Activated T-cell treated with anti-CD3 and anti-CD28 coated beads for 4 hours (primary cell): ENCODE results near the gene GPR50.

Experiments used
- DNase-seq: peaks from one replicate; pipeline ENCODE4 v3.0.0-alpha.2; 2020

Gene GPR50

DNA sequence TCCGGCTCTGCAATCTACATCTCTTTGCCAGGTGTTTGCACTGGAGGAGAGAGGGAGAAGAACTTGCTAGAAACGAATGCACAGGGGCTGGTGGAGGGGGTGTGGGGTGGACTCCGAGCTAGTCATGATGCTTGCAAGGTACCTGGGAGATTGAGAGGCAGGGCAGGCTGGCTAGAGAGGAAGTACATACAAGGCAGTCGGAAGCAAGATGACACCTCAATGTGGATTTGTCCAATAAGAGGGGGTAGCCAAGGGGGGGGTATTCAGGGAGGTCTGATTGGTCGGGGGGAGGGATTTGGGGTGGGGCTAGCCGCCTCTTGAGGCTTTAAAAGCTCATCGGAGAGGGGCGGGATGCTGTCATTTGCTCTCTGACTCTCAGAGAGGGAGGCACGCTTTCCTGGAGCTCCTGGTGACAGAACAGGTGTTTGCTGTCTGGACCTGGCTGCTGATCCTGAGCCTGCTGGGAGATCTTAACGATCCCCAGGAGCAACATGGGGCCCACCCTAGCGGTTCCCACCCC, at the start of gene GPR50:
Gene GPR50, plus strand, starts transcription at position 354 of the 520 bp plus-strand sequence. Its CDS starts 138 bp downstream, at position 492.
- no peak for DNase-seq

DNA sequence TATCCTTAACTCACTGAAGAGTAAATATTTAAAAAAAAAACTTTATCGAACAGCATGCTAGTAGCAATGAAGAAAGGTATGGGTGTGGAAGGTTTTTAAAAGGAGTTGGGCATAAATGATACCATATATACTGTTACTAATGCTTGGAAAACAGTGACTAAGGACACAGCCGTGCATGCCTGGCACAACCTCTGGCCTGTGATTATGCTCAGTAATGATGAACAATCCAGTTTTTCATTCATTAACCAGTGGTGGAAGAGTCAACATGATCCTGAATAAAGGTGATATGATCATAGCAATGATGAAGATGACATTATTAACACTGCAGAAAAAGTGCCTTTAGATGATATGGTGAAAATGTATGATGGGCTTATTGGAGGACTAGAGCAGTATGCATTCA, 43.9 kb upstream of the GPR50 start:
- no peak for DNase-seq

DNA sequence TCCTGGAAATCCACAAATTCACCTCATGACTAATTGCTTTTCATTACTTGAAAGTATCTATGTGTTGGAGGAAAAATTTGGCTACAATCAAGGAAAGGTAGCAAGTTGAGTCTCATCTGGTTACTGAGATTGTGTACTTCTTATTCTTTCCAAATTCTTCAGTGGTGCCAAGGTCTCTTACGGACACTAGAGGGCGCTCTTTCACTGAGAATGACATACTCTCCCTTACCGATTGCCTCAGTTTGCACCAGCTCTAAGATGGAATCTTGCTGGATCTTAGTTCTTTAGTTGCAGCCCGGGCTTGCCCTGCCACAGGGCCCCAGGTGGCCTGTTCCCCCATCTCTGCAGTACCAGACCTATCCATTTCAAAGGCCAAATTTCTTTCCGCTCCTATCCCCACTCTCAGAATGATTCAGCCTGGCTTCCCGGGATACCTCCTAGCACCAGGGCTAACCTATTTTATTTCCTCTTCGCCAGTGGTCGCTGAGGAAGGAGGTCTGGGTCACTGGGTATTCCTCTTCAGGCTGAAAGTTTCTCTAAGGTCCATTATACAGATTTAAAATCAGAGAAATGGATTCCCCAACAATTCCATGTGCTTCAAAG, 24.6 kb upstream of the GPR50 start:
- DNase-seq: peak; percentile 2

GRCh38 chrX:151153086-151153485, 23.3 kb upstream of the GPR50 start:
- no peak for DNase-seq

GRCh38 chrX:151153667-151154066, 22.7 kb upstream of the GPR50 start:
- DNase-seq: no peak

DNA sequence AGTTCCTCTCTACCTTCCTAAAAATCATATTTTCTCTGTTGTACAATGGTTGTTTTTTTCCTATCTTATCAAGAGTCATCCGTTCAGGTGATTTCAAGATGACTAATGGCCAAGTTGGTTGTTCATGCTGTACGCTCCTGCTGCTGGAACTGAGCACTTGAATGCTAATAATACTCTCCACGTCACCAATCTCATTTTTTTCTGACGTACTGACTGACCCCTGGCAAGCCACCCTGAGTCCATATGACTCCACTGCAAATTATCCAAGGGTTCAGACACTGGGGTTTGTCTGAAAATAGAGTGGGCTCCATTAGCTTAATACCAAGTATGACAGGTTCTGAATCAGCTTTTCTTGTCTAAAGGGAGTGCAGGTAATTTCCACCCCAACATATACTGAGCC, 21.1 kb upstream of the GPR50 start:
- no peak for DNase-seq

GRCh38 chrX:151161690-151162089, 14.7 kb upstream of the GPR50 start:
- no peak for DNase-seq

GRCh38 chrX:151167791-151168345, 8.5 kb upstream of the GPR50 start:
- no peak for DNase-seq

DNA sequence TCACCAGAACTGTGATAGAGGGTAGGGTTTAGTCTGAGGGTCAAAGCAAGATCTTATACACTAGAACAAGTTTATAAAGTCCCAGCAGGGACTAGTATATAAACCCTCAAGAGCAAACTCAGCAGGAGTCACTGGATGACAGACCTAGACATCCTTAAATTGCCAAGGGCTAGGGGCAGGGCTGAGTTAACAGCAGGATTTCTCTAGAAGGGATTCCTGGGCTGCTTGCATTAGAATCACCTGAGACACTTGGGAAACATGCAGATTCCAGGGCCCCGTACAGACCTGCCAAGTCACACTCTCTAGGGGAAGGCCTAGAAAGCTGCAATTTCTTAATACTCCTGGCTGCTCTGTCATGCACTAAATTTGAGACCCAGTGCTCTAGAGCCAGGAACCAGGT, 6.6 kb upstream of the GPR50 start:
- DNase-seq: no peak

DNA sequence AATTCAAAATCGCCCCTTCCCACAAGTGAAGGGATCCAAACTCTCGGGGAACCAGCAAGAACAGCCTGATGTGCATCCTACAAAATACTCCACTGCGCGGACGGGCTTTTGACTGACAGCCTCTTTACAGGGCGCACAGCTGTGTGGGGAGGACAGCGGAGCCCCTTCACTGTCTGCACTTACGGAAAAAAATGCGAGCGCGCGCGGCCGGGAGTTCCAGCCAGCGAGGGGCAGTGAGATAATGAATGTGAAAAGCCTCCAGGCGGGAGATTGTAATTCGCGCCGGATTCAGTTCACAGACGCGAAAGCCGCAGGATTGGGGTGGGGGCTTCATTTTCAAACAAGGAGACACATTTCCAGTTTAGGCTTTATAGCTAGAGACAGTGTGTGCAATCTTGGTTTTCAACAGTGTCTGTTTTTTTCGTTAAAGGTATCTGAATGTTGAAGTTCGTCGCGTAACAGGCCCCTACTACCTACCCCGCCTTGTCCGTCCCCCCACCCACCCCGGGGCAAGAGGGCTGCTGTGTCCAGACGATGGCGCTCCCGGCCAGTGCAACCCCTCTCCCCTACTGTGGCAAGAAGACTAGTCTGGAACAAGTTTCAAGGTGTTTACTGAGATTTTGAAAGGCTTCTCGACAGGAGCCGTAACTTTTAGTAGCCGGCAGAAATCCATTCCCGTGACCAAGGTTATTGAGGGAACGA, 1.7 kb upstream of the GPR50 start:
- no peak for DNase-seq

DNA sequence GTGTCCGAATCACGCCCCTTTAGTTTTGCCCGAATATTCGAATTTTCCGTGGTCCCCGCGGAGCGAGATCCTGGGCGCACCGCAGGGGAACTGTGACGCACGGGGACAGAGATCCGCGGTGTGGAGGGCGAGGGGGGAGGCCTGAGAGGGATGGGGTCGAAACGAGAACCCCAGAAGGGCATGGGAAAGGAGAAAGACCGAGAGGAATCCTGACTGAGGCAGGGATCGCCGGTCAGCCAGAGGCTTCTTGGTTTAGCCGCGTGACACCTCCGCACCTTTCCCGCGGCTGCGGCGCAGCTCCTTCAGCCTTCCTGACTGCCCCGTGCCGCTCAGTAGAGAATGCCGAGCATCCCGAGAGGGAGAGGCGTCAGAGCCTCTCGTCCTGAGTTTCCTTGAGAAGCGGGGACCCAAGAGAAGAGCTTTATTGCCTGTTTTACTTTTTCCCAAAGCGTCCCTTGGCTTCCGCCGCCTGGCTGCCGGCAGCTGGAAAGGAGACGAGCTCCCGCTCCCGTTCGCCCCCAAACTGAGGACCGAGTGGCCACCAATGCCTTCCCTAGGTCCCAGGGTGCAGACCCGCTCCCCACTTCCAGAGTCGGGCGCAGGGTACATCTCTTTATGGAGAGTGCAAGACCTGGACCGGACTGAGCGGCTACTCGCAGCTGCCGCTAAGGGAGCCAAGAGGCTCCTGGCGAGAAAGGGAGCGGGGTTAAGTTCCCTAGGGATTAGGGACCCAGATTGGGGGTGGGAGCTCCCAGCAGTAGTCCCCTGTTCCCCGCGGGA, 911 bp upstream of the GPR50 start:
- no peak for DNase-seq

DNA sequence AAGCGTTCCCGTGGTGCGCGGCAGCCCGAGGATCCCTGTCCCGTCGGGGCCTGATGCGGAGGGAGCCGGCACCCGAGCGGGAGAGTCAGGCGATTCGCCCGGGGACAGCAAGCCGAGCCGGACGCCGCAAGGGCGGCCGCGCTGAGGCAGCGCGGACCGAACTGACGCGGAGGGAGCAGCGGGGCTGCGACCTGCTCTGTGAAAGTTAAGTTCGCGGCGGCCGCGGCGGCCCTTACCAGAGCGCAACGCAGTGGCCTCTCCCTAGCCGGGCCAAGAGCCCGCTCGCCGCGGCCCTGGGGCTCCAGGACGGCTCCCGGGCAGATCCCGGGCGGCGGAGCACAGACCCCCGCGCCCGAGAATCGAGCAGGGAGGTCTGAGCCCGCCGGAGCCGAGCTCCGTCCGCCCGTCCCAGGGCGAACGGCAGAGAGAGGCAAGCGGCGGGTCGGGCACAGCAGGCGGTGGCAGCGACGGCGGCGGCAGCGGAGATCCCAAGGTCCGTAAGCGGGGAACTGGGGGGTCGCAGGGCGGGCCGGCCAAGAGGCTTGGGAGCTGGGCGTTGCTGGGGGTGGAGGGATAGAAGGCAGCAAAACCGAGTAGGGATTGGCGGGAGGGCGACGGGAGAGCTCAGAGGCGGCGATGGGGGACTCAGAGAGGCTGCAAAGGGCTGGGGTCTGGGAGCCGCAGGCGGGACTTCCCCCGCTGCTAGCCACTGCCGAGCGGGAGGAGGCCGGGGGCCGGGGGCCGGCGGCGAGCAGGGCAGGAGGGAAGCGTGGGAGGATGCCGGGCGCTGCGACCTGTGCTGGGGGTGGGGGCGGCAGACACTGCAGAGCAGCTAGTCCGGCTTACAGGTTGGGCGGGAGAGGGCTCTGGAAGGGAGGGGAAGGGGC, 1.0 kb downstream of the GPR50 start:
- DNase-seq: no peak

- DNase-seq: no peak
These were observed 2.4 kb downstream of the GPR50 start for GRCh38 chrX:151178746-151179145.

- no peak for DNase-seq
These were observed 4.0 kb downstream of the GPR50 start for GRCh38 chrX:151180400-151180799.

GRCh38 chrX:151181088-151181487, 4.7 kb downstream of the GPR50 start:
- DNase-seq: no peak

- no peak for DNase-seq
These were observed 6.9 kb downstream of the GPR50 start for GRCh38 chrX:151183233-151183753.

DNA sequence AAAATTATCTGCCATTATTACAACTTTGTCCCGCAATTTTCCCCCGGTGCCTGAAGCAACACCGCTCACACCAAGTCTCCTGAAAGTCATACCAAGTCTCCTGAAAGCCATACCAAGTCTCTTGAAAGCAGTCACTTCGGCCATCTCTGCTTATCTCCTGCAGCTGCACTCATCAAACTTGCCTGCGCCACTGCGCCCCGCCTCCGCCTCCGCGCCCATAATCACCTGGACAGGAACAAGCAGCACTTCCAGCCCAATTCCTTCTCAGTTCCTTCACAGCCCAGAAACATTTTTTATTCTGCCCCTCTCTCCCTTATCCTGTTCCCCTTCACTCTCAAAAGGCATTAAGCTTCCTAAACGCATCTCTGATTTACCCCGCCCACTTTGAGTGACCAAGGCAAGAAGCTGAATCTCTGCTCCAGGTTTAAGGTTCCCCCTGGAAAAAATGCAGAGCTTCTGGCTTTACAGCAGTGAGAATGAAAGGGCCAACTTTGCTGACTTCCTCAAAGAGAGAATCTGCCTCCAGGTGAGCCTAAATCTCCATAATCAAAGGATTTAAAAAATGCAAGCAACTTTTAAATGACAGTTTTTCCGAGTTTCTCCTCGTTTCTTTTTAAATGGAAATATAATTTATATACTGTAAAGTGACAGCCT, 7.7 kb downstream of the GPR50 start:
- DNase-seq: no peak

DNA sequence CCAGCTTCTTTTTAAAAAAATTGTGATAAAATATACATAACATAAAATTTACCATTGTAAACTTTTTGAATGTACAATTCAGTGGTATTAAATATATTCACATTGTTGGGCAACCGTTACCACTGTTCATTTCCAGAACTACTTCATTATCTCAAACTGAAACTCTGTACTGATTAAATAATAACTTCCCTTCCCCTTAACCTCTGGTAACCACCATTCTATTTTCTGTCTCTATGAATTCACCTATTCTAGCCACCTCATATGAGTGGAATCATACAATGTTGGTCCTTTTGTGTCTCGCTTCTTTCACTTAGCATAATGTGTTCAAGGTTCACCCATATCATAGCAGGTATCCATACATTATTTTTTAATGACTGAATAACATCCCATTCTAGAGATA, 8.3 kb downstream of the GPR50 start:
- no peak for DNase-seq

DNA sequence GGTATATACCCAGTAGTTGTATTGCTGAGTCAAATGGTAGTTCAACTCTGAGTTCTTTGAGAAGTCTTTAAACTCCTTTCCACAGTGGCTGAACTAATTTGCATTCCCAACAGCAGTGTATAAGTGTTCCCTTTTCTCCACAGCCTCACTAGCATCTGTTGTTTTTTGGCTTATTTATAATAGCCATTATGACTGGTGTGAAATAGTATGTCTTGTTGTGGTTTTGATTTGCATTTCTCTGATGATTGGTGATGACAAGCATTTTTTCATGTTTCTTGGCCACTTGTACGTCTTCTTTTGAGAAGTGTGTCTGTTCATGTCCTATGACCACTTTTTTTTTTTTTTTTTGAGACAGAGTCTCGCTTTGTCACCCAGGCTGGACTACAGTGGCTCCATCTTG, 30.5 kb downstream of the GPR50 start:
- DNase-seq: no peak

DNA sequence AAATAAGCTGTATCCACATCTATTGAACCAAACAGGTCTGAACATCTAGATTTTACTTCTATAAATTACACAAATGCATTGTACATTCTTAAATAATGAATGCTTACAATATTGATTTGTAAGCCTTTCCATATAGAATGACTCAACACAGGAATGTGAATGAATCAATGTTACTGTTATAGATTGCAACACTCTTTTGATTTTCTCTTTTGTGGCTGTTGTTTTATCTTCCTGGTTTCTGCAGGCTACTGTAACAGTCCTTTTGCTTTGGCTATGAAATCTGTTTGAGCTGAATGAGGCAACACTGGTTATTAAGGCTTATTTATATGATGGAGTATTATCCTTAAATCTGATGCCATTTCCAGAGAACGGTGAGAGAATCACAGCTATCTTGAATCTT, 49.5 kb downstream of the GPR50 start:
- no peak for DNase-seq

DNA sequence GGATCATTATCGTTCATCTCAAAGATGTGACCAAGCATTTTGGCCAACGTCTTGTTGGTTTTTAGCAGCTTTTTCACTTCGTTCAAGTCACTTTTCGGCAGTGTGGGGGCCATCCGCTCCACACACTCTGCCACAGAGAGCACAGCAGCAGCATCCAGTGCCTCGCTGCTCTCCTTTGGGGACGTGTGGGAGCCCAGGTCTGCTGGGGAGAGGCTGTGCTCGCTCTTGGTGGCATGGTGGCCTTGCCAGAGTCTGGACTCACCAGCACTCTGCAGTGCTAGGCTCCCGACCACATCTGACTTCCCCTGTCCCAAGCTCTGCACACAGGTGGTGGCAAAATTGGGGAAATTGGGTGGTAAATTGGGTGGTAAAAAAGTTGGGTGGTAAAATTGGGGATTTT, 50.6 kb downstream of the GPR50 start:
- no peak for DNase-seq

DNA sequence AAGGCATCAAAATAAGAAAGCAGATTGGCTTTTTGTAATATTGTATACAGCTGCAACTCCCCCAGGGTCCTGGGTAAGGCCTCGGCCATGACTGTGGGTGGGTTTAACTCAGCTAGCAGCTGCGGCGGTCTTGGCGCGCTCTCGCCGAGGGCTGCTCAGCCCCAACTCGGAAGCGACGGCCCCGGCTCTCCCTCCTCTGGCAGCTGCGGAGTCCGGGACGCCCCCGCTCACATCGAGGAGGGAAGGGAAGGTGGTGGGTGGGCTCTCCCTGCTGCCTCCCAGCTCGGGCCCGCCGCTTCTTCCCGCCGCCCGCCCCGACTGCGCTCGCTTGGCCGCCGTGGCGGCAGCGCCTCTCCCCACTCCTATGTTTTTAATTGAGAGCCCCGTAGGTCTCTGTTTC, 51.2 kb downstream of the GPR50 start:
- DNase-seq: no peak
